Right lobe of liver (tissue), 5 donors: Measurements from ENCODE around the gene HTR4. TPM values are rescaled to one million over a fixed set of nuclear protein-coding genes. Genes with fewer than 3 reads are reported as not detected.

Experiments used
- total RNA-seq, 6 experiments: library from RNA; depleted of rRNA in 2 of 6; stranded (reverse); fragments of >200 nt in 2 of 6; fragmentation: NEBNext Ultra II Directional in 3 of 6; extraction: Animal tissue kit (Norgen Biotek cat#: 25700) in 3 of 6; gene quantifications; one replicate each; pipeline versions ENCODE4 v1.1.0 to v1.2.4, GENCODE V29; 2016 to 2023
- donor health status: DM: no; HTN: no; CAD: no.
- donor health status: DM: no; HTN: no; CAD: no.
- donor health status: DM: no; HTN: yes; CAD: no.
- donor health status: DM: no; HTN: yes; CAD: no.

The HTR4 gene
- total RNA-seq, 6 experiments from 2014 or later: 0.12 to 0.23 (median 0.13) TPM; not detected in 3

Other genes starting within 250 kb of the HTR4 start
- 1 to 10 TPM in 5 of 6 experiments, under 1 TPM in 1; 0.99 to 2.8 (median 1.8) TPM for gene ADRB2, start 172.1 kb upstream of the HTR4 start, total RNA-seq